COLO829 (cell line): Measurements from ENCODE around the gene TMEM97.
"Not testable (repeated sequence)": the region's sequence is repeated elsewhere in the genome, so short reads cannot be mapped to it uniquely, and the experiment has no call there.

ENCODE experiments used
- DNase-seq: peaks from one replicate; pipeline ENCODE4 v3.0.0; 2012; ENCODE audit warnings: low spot score

TMEM97 gene

DNA sequence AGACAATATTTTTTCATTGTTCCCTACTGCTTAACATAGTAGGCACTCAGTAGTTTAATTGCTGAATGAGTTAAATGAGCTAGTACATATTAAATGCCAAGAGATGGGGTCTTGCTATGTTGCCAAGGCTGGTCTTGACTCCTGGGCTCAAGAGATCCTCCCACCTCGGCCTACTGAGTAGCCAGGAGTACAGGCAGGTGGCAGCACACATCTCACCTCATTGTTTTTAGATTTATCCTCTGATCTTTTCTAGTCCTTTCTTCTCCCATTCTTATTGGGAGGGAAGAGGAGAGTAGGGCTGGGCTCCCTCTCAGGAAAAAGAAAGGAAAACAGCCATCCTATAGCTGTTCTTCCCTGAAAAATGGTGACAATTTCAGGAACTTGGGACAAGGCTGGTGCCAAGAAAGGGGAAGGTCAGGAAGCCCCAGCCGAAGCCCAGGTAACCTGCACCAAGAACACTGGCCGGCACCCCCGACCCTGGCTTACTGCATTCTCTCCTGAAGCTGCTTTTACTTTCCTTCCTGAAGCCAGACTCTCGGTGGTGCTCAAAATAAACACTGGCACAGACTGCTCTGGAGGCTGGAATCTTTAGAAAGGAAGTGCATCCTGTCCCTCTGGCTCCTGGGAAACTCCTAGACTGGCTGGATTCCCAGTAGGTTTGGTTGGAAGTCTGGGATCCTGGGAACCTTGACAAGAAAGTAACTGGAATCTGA, 19.2 kb downstream of the TMEM97 start:
- no peak for DNase-seq

GRCh38 chr17:28338769-28339212, 19.8 kb downstream of the TMEM97 start:
- not testable (repeated sequence) for DNase-seq

DNA sequence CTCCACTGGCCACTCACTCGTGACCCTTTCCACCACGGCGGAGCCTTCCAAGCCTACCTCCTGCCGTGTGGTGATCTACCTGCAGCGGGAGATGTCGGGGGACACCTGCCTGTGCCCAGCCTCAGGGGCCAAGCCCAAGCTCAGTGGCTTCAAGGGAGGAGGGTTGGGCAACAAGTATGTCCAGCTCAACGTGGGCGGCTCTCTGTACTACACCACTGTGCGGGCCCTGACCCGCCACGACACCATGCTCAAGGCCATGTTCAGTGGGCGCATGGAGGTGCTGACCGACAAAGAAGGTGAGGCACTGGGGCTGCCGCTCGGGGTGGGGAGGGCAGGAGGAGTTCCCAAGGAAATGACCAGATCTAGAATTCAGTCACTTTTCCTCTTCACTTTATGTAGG, 20.4 kb downstream of the TMEM97 start:
- DNase-seq = no peak

DNA sequence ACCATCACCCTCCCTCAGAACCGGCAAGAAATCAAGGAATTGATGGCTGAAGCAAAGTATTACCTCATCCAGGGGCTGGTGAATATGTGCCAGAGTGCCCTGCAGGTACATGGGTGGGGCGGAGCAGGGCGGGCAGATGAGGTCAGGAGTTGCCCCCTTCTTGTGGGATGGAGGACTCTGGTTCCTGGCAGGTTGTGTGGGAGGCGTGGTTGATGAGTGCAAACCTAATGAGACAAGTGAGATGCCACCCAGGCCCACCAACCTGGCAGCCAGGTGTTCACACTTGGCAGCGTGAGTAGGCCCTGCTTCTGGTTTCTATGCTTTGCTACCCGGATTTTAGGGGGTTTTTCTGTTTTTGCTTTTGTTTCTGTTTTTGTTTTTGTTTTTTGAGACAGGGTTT, 21.4 kb downstream of the TMEM97 start:
- DNase-seq = no peak

GRCh38 chr17:28341516-28341915, 22.5 kb downstream of the TMEM97 start:
- DNase-seq = no peak

GRCh38 chr17:28342313-28342712, 23.3 kb downstream of the TMEM97 start:
- no peak for DNase-seq

GRCh38 chr17:28343491-28343932, 24.5 kb downstream of the TMEM97 start:
- DNase-seq = no peak

- DNase-seq = no peak
These were observed 25.0 kb downstream of the TMEM97 start for GRCh38 chr17:28344011-28344410.

GRCh38 chr17:28344435-28344901, 25.5 kb downstream of the TMEM97 start:
- no peak for DNase-seq

- DNase-seq = no peak
These were observed 26.6 kb downstream of the TMEM97 start for GRCh38 chr17:28345419-28346198.

DNA sequence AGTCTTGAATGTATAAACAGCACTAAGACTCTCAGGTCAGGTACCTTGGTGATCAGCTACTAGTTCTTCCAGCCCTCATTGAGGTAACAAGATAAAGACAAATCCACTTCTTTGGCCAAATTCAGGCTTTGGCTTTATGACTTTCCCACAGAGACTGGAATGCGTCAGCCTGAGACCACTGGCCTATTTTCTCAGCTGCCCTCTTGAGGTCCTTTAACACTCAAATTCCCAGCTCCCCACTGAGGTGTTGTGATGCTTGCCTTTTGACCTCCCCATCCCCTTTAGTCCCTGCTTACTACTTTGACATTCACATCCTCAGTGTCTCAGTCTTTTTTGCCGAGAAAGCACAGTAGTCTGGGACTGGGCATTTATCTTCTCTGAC, 27.2 kb downstream of the TMEM97 start:
- no peak for DNase-seq

- no peak for DNase-seq
These were observed 27.8 kb downstream of the TMEM97 start for GRCh38 chr17:28346746-28347246.

- no peak for DNase-seq
These were observed 28.4 kb downstream of the TMEM97 start for GRCh38 chr17:28347261-28347891.

- DNase-seq = no peak
These were observed 30.0 kb downstream of the TMEM97 start for GRCh38 chr17:28348979-28349378.

GRCh38 chr17:28350271-28350670, 31.3 kb downstream of the TMEM97 start:
- no peak for DNase-seq

GRCh38 chr17:28357061-28357900, 38.3 kb downstream of the TMEM97 start, which contains the start of gene POLDIP2:
TSS of gene POLDIP2 (minus strand) at chr17:28357527. CDS start at chr17:28357448, 79 bp downstream.
- peak; percentile 85 for DNase-seq

- no peak for DNase-seq
These were observed 38.8 kb downstream of the TMEM97 start for GRCh38 chr17:28357901-28358197.

- DNase-seq = no peak
These were observed 44.2 kb downstream of the TMEM97 start for GRCh38 chr17:28363186-28363585.

- no peak for DNase-seq
These were observed 45.0 kb downstream of the TMEM97 start for GRCh38 chr17:28363776-28364650.

DNA sequence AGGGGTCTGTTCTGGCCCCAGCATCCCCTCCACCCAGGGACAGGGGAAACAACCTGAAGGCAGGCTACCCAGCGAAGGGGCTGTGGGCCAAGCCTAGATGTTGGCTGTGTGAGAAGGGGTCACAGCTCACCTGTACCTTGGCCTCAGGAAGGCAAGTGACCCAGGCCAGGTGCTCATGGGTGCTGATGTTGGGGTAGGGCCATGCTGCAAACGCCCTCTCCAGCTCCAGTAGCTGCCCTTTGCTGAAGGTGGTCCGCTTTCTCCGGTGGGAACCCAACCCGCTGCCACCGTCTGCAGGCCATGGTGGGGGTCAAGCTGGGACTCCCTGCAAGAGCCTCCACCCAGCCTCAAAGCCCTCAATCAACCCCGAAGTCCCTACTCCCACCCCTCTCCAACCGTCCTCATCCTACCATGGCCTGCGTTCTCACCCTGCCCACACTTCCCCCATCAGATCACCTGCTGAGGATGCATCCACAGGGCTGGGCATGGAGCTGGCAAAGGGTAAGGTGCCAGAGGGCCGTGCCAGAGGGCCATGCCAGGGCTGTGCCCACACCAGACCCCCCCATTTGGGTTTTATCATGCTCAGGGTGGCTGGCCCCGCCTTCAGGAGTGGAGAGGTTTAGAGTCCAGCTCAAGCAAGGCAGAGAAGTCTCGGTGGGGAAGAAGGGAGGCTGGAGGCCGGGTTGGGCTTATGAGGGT, 45.8 kb downstream of the TMEM97 start, which contains the start of gene SEBOX:
Gene SEBOX (minus strand): TSS at position 535 of the 699 bp plus-strand sequence. CDS start 48 bp downstream, at position 487.
- no peak for DNase-seq
